ENCODE results near the gene ACTG1. TPM values are rescaled to one million over a fixed set of nuclear protein-coding genes. Genes with fewer than 3 reads are reported as not detected.

Gene ACTG1
- total and polyA plus RNA-seq, 2 donors (not counting 1 experiment from before 2014, with no cell fraction given) = 803 to 1,677 TPM

GRCh38 chr17:81518785-81519283 lies 6.2 kb upstream of the ACTG1 start:
- H3K4me1 Mint-ChIP-seq = peaks cover 42% of the 10 kb centered on the region
- Histone ChIP-seq H3K27me3 (replicated peaks in 1 of 4; ENCODE audit: control extremely low read depth in 1 of 4, control insufficient read depth in 3 of 4, insufficient read depth in 4 of 4, low read length in 3 of 4) (no peaks in the 10 kb centered on the region), H3K9me3 (ENCODE audit: control extremely low read depth in 1 of 3, control insufficient read depth in 2 of 3, insufficient read depth in 1 of 3, low read length in 2 of 3) (no peaks in the 10 kb centered on the region), H4K20me1 (ENCODE audit: control insufficient read depth, insufficient read depth, low read length, poor library complexity, severe bottlenecking) (peaks cover 16% of the 10 kb centered on the region), H3K9ac (ENCODE audit: low read length) (peak overlapping the region; percentile 87), H3K79me2 (ENCODE audit: control insufficient read depth, insufficient read depth, low read length) (peaks cover 60% of the 10 kb centered on the region), H3K27ac (ENCODE audit: low read length in 2 of 2) (peak overlapping the region; percentile 97 to 98), H3K36me3 (replicated peaks in 1 of 2; ENCODE audit: control extremely low read depth in 1 of 2, control insufficient read depth in 1 of 2, extremely low read depth in 1 of 2, insufficient read depth in 2 of 2, low read length in 1 of 2) (peaks cover 0 to 6% of the 10 kb centered on the region in 2 experiments), H3K4me2 (replicated peaks; ENCODE audit: low read depth, low read length, poor library complexity, severe bottlenecking) (peak overlapping the region; percentile 99), H2AFZ (ENCODE audit: insufficient read depth, low read depth, low read length, poor library complexity, severe bottlenecking) (peak overlapping the region; percentile 87), H3K4me1 (ENCODE audit: control insufficient read depth in 2 of 2, insufficient read depth in 2 of 2, low read length in 2 of 2) (peaks cover 37 to 59% of the 10 kb centered on the region in 2 donors), H3K4me3 (ENCODE audit: control extremely low read depth in 1 of 5, extremely low read depth in 1 of 5, insufficient read depth in 1 of 5, low read depth in 2 of 5, low read length in 4 of 5) (peak overlapping the region in 4 of 5 experiments; percentile 47 to 94 (median 64))
- peak overlapping the region; percentile 99 for H3K27ac Mint-ChIP-seq
- ChIA-PET POLR2A (interaction anchor here (0.5 to 3.0 kb wide), 7 partner anchors 10 to 134 kb away, joined by 3 to 32 read pairs (median 13); partner anchors contain the start of gene FAAP100), CTCF (interaction anchor here (1.1 to 7.3 kb wide), 15 partner anchors 9 to 266 kb away, joined by 3 to 75 read pairs (median 6); partner anchors contain the start of gene FAAP100)
- intact Hi-C loops (cut with micrococcal nuclease) = loop anchor here (1.0 to 10.0 kb wide), 5 partner anchors 82 to 1257 kb away; partner anchors contain the start of genes P4HB, RNF213 and SLC38A10
- H3K9me3 Mint-ChIP-seq (ENCODE audit: insufficient read depth) = no peaks in the 10 kb centered on the region
- DNase-seq (peak; percentile 72), ATAC-seq (ENCODE audit: low read depth) (no peak)
- WGBS (ENCODE audit: insufficient coverage) = 1% methylated on average over 47 of the region's 47 CpGs
- H3K27me3 Mint-ChIP-seq = no peaks in the 10 kb centered on the region
- TF ChIP-seq EZH2 (IDR thresholded peaks at IDR 0.05; ENCODE audit: borderline replicate concordance, insufficient read depth, low read depth, low read length, poor library complexity, severe bottlenecking) (no peak), CTCF (IDR thresholded peaks at IDR 0.05) (no peak)
- H3K4me3 Mint-ChIP-seq = peak overlapping the region; percentile 98

All from B cell (primary cell).